Ishikawa (cell line): ENCODE data around the gene GPR146.

Experiments used
- CEBPB ChIP-seq: IDR thresholded peaks from 2 replicates; pipeline ENCODE4 v1.6.1; 2012
- CREB1 ChIP-seq: IDR thresholded peaks from 2 replicates; pipeline ENCODE4 v1.6.1; 2012; ENCODE audit warnings: low read depth
- EGR1 ChIP-seq: IDR thresholded peaks from 2 replicates; pipeline ENCODE4 v1.6.1; 2012
- EP300 ChIP-seq: IDR thresholded peaks from 2 replicates; pipeline ENCODE4 v1.6.1; 2012; ENCODE audit warnings: borderline replicate concordance
- FOXM1 ChIP-seq: IDR thresholded peaks from 2 replicates; pipeline ENCODE4 v1.6.1; 2012; ENCODE audit warnings: low read depth, borderline replicate concordance
- NFIC ChIP-seq: IDR thresholded peaks from 2 replicates; pipeline ENCODE4 v1.6.1; 2012
- RAD21 ChIP-seq: IDR thresholded peaks from 2 replicates; pipeline ENCODE4 v1.6.1; 2012; ENCODE audit warnings: low read depth
- TAF1 ChIP-seq: IDR thresholded peaks from 2 replicates; pipeline ENCODE4 v1.6.1; 2012; ENCODE audit warnings: low read depth, mild to moderate bottlenecking
- TCF12 ChIP-seq: IDR thresholded peaks from 2 replicates; pipeline ENCODE4 v1.6.1; 2012; ENCODE audit warnings: low read depth
- TEAD4 ChIP-seq: IDR thresholded peaks from 2 replicates; pipeline ENCODE4 v1.6.1; 2012
- YY1 ChIP-seq: IDR thresholded peaks from 2 replicates; pipeline ENCODE4 v1.6.1; 2012; ENCODE audit warnings: low read depth
- ZBTB7A ChIP-seq: IDR thresholded peaks from 2 replicates; pipeline ENCODE4 v1.6.1; 2012; ENCODE audit warnings: low read depth
- TF ChIP-seq, protein P1 (sequence below): IDR thresholded peaks from 2 replicates; pipeline ENCODE4 v1.6.1; 2012
- TF ChIP-seq, protein P2 (sequence below): IDR thresholded peaks from 2 replicates; pipeline ENCODE4 v1.6.1; 2012
- TF ChIP-seq, protein P3 (sequence below): IDR thresholded peaks from 2 replicates; pipeline ENCODE4 v1.6.1; 2012; ENCODE audit warnings: low read depth, mild to moderate bottlenecking

GPR146 gene

DNA sequence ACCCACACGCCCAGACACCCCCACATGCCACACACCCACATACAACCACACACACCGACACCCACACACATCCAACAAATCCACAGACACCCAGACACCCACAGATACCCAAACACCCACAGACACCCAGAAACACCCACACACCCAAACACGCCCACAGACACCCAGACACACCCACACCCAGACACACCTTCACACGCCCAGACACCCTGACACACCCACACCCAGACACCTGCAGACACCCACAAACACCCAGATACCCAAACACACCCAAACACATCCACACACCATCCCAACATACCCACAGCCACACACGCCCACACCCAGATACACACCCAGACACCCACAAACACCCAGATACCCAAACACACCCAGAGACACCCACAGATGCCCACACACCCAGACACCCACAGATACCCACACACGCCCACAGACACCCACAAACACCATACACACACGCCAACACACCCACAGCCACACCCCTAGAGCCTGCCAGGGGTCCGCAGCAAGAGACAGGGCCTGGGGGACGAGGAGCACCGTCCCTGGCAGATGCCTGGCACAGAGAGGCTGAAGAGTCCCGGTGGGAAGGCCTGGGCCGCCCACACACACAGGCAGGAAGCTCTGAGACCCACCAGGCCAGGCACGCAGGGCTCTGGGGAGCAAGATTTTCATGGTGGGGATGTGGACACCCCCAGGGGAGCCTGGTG lies 32.9 kb upstream of the GPR146 start:
- TF ChIP-seq CREB1: no peak

DNA sequence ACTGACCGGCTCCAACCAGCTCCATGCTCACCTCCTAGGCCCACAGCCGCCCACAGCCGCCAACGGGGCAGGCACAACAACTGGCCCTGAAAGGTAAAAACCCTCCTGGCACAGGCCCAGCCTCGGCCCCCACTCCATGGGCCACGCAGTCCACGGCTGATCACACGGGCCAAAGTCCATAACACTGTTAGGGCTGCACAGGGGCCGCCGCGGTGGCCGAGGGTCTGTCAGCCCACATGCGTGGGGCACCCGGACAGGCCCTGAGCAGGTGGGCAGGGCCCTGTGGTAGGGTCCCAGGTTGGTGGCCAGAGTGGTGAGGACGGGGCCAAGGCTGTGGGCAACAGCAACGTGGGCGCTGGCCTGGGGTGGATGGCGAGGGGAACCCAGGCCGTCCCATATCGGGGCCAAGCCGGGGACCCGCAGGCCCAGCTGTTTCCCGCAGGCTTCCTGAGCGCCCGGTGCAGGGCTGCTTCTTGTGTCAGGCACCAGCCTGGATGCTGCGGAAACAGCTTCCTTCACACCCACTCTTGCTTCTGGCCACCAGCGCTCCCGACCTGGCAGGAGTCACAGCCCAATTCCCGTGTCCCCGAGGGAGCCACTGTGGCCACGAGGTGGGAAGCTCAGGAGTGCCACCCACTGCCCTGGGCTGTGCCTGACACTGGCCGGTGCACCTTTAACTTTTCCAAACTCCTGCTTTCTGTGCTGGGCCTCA lies 32.2 kb upstream of the GPR146 start:
- TF ChIP-seq EGR1 (no peak), EP300 (no peak), CEBPB (no peak), RAD21 (no peak), TAF1 (no peak), TEAD4 (no peak), CREB1 (no peak), TCF12 (no peak), YY1 (no peak), FOXM1 (no peak)
- TF ChIP-seq, protein P1, sequence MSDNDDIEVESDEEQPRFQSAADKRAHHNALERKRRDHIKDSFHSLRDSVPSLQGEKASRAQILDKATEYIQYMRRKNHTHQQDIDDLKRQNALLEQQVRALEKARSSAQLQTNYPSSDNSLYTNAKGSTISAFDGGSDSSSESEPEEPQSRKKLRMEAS: no peak
- TF ChIP-seq, protein P2, sequence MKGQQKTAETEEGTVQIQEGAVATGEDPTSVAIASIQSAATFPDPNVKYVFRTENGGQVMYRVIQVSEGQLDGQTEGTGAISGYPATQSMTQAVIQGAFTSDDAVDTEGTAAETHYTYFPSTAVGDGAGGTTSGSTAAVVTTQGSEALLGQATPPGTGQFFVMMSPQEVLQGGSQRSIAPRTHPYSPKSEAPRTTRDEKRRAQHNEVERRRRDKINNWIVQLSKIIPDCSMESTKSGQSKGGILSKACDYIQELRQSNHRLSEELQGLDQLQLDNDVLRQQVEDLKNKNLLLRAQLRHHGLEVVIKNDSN: no peak

DNA sequence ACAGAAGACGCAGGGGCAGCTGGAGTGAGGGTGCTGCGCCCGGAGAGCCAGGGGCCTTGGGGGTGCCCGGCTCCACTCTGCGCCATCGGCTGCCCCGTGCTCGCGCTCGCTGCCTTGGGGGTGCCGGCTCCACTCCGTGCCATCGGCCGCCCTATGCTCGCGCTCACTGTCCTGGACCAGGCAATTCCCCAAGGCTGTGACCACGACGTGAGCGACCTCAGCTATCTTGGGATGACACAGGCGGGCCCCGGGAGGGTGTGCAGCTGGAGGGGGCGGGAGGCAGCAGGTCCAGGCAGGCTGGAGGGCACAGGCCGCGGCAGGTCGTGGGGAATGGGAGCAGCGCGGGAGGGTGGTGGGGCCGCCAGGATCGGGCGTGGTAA lies 31.6 kb upstream of the GPR146 start:
- TF ChIP-seq FOXM1 (no peak), RAD21 (no peak), EGR1 (no peak), CEBPB (no peak), EP300 (no peak), CREB1 (no peak)
- TF ChIP-seq, protein P1: no peak

DNA sequence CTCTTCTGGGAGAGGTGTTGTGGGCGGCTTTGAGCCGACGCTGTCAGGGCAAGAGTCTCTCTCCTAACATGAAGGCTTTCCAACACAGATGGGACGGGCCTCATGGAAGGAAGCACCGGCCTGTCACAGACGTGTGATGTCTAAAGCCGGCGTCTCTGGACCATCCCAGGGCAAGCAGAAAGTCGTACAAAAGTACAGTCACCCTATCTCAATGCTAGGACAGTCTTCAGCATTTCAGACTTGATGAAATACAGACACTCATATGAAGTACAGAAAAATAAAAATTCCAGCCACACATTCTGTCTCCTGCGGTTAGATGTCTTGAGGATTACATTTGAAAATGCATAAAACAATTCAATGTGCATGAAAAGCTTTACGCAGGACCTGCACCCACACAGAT lies 30.8 kb upstream of the GPR146 start:
- TF ChIP-seq YY1: no peak
- TF ChIP-seq EGR1: no peak
- TF ChIP-seq, protein P2: no peak
- TF ChIP-seq, protein P3, sequence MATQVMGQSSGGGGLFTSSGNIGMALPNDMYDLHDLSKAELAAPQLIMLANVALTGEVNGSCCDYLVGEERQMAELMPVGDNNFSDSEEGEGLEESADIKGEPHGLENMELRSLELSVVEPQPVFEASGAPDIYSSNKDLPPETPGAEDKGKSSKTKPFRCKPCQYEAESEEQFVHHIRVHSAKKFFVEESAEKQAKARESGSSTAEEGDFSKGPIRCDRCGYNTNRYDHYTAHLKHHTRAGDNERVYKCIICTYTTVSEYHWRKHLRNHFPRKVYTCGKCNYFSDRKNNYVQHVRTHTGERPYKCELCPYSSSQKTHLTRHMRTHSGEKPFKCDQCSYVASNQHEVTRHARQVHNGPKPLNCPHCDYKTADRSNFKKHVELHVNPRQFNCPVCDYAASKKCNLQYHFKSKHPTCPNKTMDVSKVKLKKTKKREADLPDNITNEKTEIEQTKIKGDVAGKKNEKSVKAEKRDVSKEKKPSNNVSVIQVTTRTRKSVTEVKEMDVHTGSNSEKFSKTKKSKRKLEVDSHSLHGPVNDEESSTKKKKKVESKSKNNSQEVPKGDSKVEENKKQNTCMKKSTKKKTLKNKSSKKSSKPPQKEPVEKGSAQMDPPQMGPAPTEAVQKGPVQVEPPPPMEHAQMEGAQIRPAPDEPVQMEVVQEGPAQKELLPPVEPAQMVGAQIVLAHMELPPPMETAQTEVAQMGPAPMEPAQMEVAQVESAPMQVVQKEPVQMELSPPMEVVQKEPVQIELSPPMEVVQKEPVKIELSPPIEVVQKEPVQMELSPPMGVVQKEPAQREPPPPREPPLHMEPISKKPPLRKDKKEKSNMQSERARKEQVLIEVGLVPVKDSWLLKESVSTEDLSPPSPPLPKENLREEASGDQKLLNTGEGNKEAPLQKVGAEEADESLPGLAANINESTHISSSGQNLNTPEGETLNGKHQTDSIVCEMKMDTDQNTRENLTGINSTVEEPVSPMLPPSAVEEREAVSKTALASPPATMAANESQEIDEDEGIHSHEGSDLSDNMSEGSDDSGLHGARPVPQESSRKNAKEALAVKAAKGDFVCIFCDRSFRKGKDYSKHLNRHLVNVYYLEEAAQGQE: no peak
- TF ChIP-seq, protein P1: no peak
- no peak for TF ChIP-seq TAF1
- TF ChIP-seq EP300: no peak
- no peak for TF ChIP-seq TCF12
- TF ChIP-seq CREB1: no peak

DNA sequence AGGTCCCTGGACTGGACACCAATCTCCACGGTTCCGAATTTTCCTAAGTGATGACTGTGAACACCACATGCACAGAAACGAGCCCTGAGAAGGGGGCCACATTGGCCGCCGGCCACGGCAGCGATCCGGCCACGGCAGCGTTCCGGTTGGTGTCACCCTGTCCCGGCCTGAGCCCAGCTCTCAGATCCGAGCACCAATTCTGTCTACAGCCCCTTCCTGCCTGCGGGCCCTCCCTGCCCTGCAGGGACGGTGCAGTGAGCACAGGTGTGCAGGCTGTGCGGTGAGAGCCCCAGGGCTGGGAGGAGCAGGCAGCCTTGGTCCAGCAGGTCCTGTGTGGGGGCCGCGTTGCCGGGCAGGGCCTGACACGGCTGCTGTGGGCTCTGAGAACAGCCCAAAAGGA lies 29.7 kb upstream of the GPR146 start:
- TF ChIP-seq, protein P1: no peak
- TF ChIP-seq CEBPB (no peak), EP300 (no peak), RAD21 (no peak), FOXM1 (no peak), YY1 (no peak), TAF1 (no peak), EGR1 (no peak), TCF12 (no peak), ZBTB7A (no peak), CREB1 (no peak), NFIC (no peak), TEAD4 (no peak)
- TF ChIP-seq, protein P2: no peak
- TF ChIP-seq, protein P3: no peak
